Measurements from ENCODE around the gene PTPN23. TPM values are rescaled to one million over a fixed set of nuclear protein-coding genes. Genes with fewer than 3 reads are reported as not detected.

PTPN23 gene
- total and polyA plus RNA-seq, 2 experiments from 2014 or later: 17.1 to 18.7 TPM

DNA sequence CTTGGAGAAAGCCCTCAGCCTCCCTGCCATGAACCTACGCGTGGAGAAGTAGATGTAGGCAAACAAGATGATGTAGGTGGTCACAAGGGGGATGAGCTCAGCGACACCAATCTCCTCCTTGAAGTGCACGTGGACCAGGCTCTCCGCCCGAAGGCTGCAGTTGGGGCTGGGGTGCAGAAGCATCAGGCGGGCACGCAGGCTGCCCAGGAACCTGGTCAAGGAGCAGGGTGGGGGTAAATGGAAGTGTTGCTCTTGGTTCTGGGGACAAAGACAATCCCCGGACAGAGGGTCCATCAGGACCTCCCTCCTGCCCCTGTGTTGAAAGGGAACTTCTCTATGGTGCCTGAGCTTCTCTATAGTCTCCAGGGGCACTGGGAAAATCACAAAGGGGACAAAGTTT, 45.1 kb downstream of the PTPN23 start:
- Histone ChIP-seq H3K36me3 (peaks cover 5% of the 10 kb centered on the region), H3K4me1 (ENCODE audit: low read depth) (peaks cover 14% of the 10 kb centered on the region), H3K27me3 (no peaks in the 10 kb centered on the region), H3K27ac (no peak overlapping the region), H3K9me3 (ENCODE audit: low read depth) (no peaks in the 10 kb centered on the region), H3K4me3 (no peak overlapping the region)
- TF ChIP-seq, protein P1, sequence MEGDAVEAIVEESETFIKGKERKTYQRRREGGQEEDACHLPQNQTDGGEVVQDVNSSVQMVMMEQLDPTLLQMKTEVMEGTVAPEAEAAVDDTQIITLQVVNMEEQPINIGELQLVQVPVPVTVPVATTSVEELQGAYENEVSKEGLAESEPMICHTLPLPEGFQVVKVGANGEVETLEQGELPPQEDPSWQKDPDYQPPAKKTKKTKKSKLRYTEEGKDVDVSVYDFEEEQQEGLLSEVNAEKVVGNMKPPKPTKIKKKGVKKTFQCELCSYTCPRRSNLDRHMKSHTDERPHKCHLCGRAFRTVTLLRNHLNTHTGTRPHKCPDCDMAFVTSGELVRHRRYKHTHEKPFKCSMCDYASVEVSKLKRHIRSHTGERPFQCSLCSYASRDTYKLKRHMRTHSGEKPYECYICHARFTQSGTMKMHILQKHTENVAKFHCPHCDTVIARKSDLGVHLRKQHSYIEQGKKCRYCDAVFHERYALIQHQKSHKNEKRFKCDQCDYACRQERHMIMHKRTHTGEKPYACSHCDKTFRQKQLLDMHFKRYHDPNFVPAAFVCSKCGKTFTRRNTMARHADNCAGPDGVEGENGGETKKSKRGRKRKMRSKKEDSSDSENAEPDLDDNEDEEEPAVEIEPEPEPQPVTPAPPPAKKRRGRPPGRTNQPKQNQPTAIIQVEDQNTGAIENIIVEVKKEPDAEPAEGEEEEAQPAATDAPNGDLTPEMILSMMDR (IDR thresholded peaks at IDR 0.05; ENCODE audit: low read depth, low read length): no peak
- DNase-seq (ENCODE audit: low read depth in 1 of 2, low spot score in 1 of 2): no peak

DNA sequence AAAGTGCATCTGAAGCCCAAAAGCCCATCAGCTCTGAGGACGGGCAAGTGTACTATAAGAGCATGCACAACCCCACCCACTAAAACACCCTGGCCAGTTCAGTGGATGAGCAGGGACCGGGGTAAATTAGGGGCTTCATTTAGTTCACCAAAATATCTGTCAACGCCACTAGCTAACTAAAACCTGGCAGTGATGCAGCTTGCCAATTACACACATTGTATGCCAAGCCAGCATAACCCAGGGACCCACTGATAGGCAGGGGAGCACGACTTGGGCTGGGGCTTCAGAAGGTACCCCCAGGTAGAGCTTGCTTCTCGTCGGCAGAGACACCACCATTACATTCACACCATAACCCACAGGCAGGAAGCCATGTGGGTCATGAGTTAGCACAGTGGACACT, 47.0 kb downstream of the PTPN23 start:
- Histone ChIP-seq H3K36me3 (peaks cover 5% of the 10 kb centered on the region), H3K9me3 (ENCODE audit: low read depth) (no peaks in the 10 kb centered on the region), H3K27ac (no peak overlapping the region), H3K4me1 (ENCODE audit: low read depth) (peaks cover 22% of the 10 kb centered on the region), H3K4me3 (no peak overlapping the region), H3K27me3 (no peaks in the 10 kb centered on the region)
- no peak for DNase-seq (ENCODE audit: low read depth in 1 of 2, low spot score in 1 of 2)
- TF ChIP-seq, protein P1 (IDR thresholded peaks at IDR 0.05; ENCODE audit: low read depth, low read length): no peak

DNA sequence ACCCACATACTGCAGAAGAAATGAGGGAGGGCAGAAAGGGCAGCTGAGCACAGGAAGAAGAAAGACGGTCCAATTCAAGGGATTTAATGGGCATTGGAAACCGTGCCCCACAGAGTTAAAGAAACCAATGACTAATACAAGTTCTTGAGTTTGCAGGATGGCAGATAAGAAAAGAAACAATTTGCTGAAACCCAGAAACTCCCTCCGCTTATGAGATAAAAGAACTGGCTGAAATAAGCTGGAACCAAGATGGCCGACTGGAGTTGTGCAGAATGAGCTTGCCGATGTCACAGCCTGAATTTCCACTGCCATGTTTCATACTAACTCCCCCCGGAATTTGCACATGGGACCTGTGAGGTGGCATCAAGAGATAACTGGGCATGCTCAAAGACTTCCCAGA, 47.8 kb downstream of the PTPN23 start:
- H3K4me3 ChIP-seq: no peak overlapping the region
- no peaks in the 10 kb centered on the region for H3K27me3 ChIP-seq
- no peak for DNase-seq (ENCODE audit: low read depth in 1 of 2, low spot score in 1 of 2)
- H3K27ac ChIP-seq: no peak overlapping the region
- peaks cover 22% of the 10 kb centered on the region for H3K4me1 ChIP-seq (ENCODE audit: low read depth)
- H3K36me3 ChIP-seq: peaks cover 11% of the 10 kb centered on the region
- H3K9me3 ChIP-seq (ENCODE audit: low read depth): no peaks in the 10 kb centered on the region
- TF ChIP-seq, protein P1 (IDR thresholded peaks at IDR 0.05; ENCODE audit: low read depth, low read length): no peak

DNA sequence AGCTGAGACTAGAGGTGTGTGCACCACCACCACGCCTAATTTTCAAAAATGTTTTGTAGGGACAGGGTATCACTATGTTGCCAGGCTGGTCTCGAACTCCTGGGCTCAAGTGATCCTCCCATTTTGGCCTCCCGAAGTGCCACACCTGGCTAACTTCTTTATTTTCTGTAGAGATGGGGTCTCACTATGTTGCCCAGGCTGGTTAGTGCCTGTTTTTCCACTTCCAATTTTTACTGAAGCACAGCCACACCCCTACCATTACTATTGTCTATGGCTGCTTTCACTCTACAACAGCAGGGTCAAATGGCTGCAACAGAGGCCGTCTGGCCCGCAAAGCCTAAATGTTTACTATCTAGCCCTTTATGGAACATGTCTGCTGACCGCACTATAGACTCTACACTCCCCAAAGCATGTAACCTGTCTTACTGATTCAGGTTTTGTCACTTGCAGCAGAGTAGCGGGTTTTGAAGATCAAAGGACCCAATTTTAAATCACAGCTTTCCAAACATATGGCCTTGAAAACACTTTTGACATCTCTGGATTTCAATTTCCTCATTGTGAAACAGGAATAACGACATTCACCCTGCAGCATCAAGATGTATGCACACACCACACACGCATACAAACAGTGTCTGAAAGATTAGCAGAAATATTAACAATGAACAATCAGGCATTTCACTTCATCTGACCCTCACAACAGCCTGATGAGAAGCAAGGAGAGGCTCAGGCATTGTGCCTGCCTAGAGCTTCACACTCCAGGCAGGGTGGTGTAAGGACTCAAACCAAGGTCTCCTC, 48.9 kb downstream of the PTPN23 start:
- H3K27ac ChIP-seq: peak overlapping the region; percentile 75
- H3K9me3 ChIP-seq (ENCODE audit: low read depth): no peaks in the 10 kb centered on the region
- peaks cover 22% of the 10 kb centered on the region for H3K4me1 ChIP-seq (ENCODE audit: low read depth)
- no peak for DNase-seq (ENCODE audit: low read depth in 1 of 2, low spot score in 1 of 2)
- no peaks in the 10 kb centered on the region for H3K27me3 ChIP-seq
- TF ChIP-seq, protein P1 (IDR thresholded peaks at IDR 0.05; ENCODE audit: low read depth, low read length): no peak
- H3K36me3 ChIP-seq: peaks cover 13% of the 10 kb centered on the region
- H3K4me3 ChIP-seq: no peak overlapping the region

DNA sequence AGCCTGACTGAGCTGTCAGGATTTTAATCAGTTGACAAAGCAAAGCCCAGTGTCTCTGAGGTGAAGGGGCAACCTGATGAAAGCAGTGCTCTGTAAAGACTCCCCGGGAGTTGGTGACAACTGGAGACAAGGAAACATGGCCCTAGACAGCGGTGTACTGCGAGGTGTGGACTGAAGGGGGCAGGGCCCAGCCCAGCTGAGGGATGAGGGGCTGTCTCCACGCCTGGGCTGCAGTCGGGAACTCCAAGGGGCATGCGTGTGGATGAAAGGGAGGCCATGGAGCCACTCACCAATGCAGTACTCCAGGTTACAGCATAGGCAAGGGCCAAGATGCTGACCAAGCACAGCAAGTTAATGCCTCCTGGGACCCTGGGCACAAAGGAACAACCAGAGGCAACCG, 49.8 kb downstream of the PTPN23 start:
- TF ChIP-seq, protein P1 (IDR thresholded peaks at IDR 0.05; ENCODE audit: low read depth, low read length): no peak
- Histone ChIP-seq H3K27ac (peak overlapping the region; percentile 75), H3K4me1 (ENCODE audit: low read depth) (peaks cover 22% of the 10 kb centered on the region), H3K36me3 (peaks cover 16% of the 10 kb centered on the region), H3K9me3 (ENCODE audit: low read depth) (no peaks in the 10 kb centered on the region), H3K4me3 (no peak overlapping the region), H3K27me3 (no peaks in the 10 kb centered on the region)
- DNase-seq (ENCODE audit: low read depth in 1 of 2, low spot score in 1 of 2): peak in 1 of 2 donors; percentile 70

Measured in cardiac muscle cell (in vitro differentiated cells and primary cell).